Measurements from ENCODE around the gene C19orf18.

- TF ChIP-seq CTCF (IDR thresholded peaks at IDR 0.05) (no peak), POLR2A (IDR thresholded peaks at IDR 0.05) (no peak)
These were observed 32.7 kb downstream of the C19orf18 start for GRCh38 chr19:57941593-57941992.
